SH-SY5Y (cell line): ENCODE data around the gene ZBTB7C.

Source experiments
- GATA2 ChIP-seq: IDR thresholded peaks from 2 replicates; pipeline ENCODE4 v1.6.1; 2011; ENCODE audit warnings: mild to moderate bottlenecking, low read depth, low read length
- GATA3 ChIP-seq: IDR thresholded peaks from 2 replicates; pipeline ENCODE4 v1.6.1; 2011; ENCODE audit warnings: low read depth, mild to moderate bottlenecking, low read length, moderate library complexity

- no peak for TF ChIP-seq GATA2
- no peak for TF ChIP-seq GATA3
Measured at GRCh38 chr18:48155856-48156255, 253.3 kb downstream of the ZBTB7C start.
